GM23338 (cell line): ENCODE measurements around the gene DAPK1.

Experiments used
- EZH2 ChIP-seq: fragments of 200-600 bp; sonication (generic); IDR thresholded peaks from one replicate; pipeline ENCODE4 v1.8.0; 2017; ENCODE audit warnings: antibody characterized with exemption, mild to moderate bottlenecking, low read depth; ENCODE audit not compliant: unreplicated experiment
- TF ChIP-seq, protein P1 (sequence below), 2 experiments: fragments of 200-600 bp in 1 of 2; sonication (generic) in 1 of 2; conservative IDR thresholded peaks; 2 replicates each; pipeline versions ENCODE4 v1.5.1 to v1.6.1; 2016 to 2017; ENCODE audit warnings: antibody characterized with exemption in 2 of 2, low read depth in 2 of 2, mild to moderate bottlenecking in 2 of 2, moderate library complexity in 1 of 2

DNA sequence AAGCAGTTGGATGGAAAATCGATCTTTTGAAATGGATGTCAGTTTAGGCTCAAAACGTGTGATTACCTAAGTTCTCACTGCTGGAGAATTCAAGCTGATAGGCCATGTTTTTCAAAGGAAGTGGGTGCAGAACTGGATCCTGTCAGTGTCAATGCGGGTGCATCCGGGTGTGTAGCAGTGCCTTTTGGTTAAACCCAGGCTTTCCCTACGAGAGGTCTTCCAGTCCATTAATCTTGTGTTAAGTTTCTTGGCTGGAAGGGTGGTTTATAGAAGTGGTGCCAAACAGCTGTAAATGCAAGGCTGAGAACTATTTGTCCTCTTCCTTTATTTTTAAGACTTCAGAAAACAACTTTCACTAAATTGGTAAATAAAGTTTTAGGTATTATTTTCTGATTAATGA lies 71.9 kb downstream of the DAPK1 start:
- TF ChIP-seq, protein P1, sequence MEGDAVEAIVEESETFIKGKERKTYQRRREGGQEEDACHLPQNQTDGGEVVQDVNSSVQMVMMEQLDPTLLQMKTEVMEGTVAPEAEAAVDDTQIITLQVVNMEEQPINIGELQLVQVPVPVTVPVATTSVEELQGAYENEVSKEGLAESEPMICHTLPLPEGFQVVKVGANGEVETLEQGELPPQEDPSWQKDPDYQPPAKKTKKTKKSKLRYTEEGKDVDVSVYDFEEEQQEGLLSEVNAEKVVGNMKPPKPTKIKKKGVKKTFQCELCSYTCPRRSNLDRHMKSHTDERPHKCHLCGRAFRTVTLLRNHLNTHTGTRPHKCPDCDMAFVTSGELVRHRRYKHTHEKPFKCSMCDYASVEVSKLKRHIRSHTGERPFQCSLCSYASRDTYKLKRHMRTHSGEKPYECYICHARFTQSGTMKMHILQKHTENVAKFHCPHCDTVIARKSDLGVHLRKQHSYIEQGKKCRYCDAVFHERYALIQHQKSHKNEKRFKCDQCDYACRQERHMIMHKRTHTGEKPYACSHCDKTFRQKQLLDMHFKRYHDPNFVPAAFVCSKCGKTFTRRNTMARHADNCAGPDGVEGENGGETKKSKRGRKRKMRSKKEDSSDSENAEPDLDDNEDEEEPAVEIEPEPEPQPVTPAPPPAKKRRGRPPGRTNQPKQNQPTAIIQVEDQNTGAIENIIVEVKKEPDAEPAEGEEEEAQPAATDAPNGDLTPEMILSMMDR (conservative IDR thresholded peaks at IDR 0.05; ENCODE audit: low read depth in 2 of 2): no peak
- no peak for TF ChIP-seq EZH2
